A549 (cell line): ENCODE results near the gene AWAT2. TPM values are rescaled to one million over a fixed set of nuclear protein-coding genes. Genes with fewer than 3 reads are reported as not detected.

Source experiments
- ATAC-seq, 2 experiments: fragments of 200-7000 bp in 1 of 2; fragments of >200 bp in 1 of 2; cut with Nextera tagmentation in 1 of 2; cut with Tn5 transposase in 1 of 2; 3 replicates each; pipeline versions ENCODE4 v1.8.0 to v1.9.1; 2018 to 2020; ENCODE audit warnings: mild to moderate bottlenecking in 1 of 2, moderate library complexity in 1 of 2
- CTCF ChIA-PET: fragments of 300-600 bp; sonication (Branson Sonifier 250); formaldehyde crosslinking; extraction: SDS; loops from one replicate; lab custom pipeline; 2021; ENCODE audit warnings: antibody characterized with exemption, inconsistent platforms; lab: Yijun Ruan, JAX
- POLR2A ChIA-PET: fragments of 350-600 bp; formaldehyde crosslinking; extraction: SDS; loops from one replicate; lab custom pipeline; 2021; ENCODE audit warnings: antibody characterized with exemption, inconsistent platforms; lab: Yijun Ruan, JAX
- DNase-seq, 2 experiments: peaks; one replicate each; pipeline versions ENCODE4 v3.0.0 to v3.0.0-alpha.2; 2011 to 2016; ENCODE audit warnings: low read depth in 1 of 2, low spot score in 1 of 2
- FAIRE-seq: peaks from 2 replicates; lab custom pipeline; 2011; peaks lifted over from hg19 to GRCh38; lab: Jason Lieb, UNC
- H3K27ac ChIP-seq, 2 experiments: fragments of >200 bp; sonication (Bioruptor Twin); formaldehyde crosslinking; 3 replicates each; pipeline ENCODE4 v1.5.1; 2016 to 2017
- H3K4me1 ChIP-seq: fragments of >200 bp; sonication (Bioruptor Twin); formaldehyde crosslinking; 3 replicates; pipeline ENCODE4 v1.6.1; 2016
- H3K4me2 ChIP-seq: fragments of >200 bp; sonication (Bioruptor Twin); formaldehyde crosslinking; 3 replicates; pipeline ENCODE4 v1.6.1; 2016
- H3K4me3 ChIP-seq: fragments of >200 bp; sonication (Bioruptor Twin); formaldehyde crosslinking; 3 replicates; pipeline ENCODE4 v1.5.1; 2016
- H3K9me3 ChIP-seq: fragments of >200 bp; sonication (Bioruptor Twin); formaldehyde crosslinking; 3 replicates; pipeline ENCODE4 v1.6.1; 2016
- CEBPB ChIP-seq, 2 experiments: fragments of >200 bp in 1 of 2; sonication (Bioruptor Twin) in 1 of 2; formaldehyde crosslinking in 1 of 2; IDR thresholded peaks; 2 replicates each; pipeline ENCODE4 v1.6.1; 2012 to 2016
- CHD2 ChIP-seq: fragments of 150-350 bp; IDR thresholded peaks from 2 replicates; pipeline ENCODE4 v1.6.1; 2014; ENCODE audit warnings: low read length; ENCODE audit not compliant: partially characterized antibody
- EHF ChIP-seq: fragments of 250-450 bp; sonication (Bioruptor Pico); IDR thresholded peaks from 2 replicates; pipeline ENCODE4 v1.5.0; 2020; ENCODE audit warnings: mild to moderate bottlenecking
- FOSL2 ChIP-seq, 2 experiments: fragments of 450-650 bp in 1 of 2; fragments of >200 bp in 1 of 2; sonication (Bioruptor Twin) in 1 of 2; formaldehyde crosslinking; IDR thresholded peaks; 2 replicates each; pipeline versions ENCODE4 v1.5.0 to v1.6.1; 2016 to 2020; ENCODE audit warnings: mild to moderate bottlenecking in 1 of 2, moderate library complexity in 1 of 2
- FOXS1 ChIP-seq: fragments of 250-450 bp; sonication (Bioruptor Pico); IDR thresholded peaks from 2 replicates; pipeline ENCODE4 v1.5.0; 2020; ENCODE audit warnings: mild to moderate bottlenecking, moderate library complexity
- GATA3 ChIP-seq: IDR thresholded peaks from 2 replicates; pipeline ENCODE4 v1.6.1; 2012; ENCODE audit warnings: borderline replicate concordance
- HES2 ChIP-seq: fragments of >200 bp; sonication (Bioruptor Twin); formaldehyde crosslinking; IDR thresholded peaks from 2 replicates; pipeline ENCODE4 v1.6.1; 2016
- HEYL ChIP-seq: fragments of 250-450 bp; sonication (Bioruptor Pico); IDR thresholded peaks from 2 replicates; pipeline ENCODE4 v1.8.0; 2021; ENCODE audit warnings: mild to moderate bottlenecking, moderate library complexity
- HOXB5 ChIP-seq: fragments of 250-450 bp; sonication (Bioruptor Pico); IDR thresholded peaks from 2 replicates; pipeline ENCODE4 v1.5.0; 2020; ENCODE audit warnings: mild to moderate bottlenecking, moderate library complexity
- JUN ChIP-seq, 2 experiments: fragments of >200 bp; sonication (Bioruptor Twin); formaldehyde crosslinking; IDR thresholded peaks; 2 replicates in 1 of 2; 3 replicates in 1 of 2; pipeline ENCODE4 v1.6.1; 2016 to 2017
- JUNB ChIP-seq: fragments of >200 bp; sonication (Bioruptor Twin); formaldehyde crosslinking; IDR thresholded peaks from 2 replicates; pipeline ENCODE4 v1.6.1; 2016
- KDM1A ChIP-seq: fragments of 200-600 bp; sonication (generic); IDR thresholded peaks from 2 replicates; pipeline ENCODE4 v1.6.1; 2016; ENCODE audit warnings: low read depth, mild to moderate bottlenecking
- MAFK ChIP-seq: fragments of 450-650 bp; IDR thresholded peaks from 2 replicates; pipeline ENCODE4 v1.6.1; 2014; ENCODE audit not compliant: partially characterized antibody
- NFE2L2 ChIP-seq: fragments of 150-350 bp; conservative IDR thresholded peaks from 2 replicates; pipeline ENCODE4 v1.6.1; 2014; ENCODE audit warnings: low read length
- PHF8 ChIP-seq: fragments of 200-600 bp; sonication (generic); IDR thresholded peaks from 2 replicates; pipeline ENCODE4 v1.6.1; 2016; ENCODE audit warnings: low read depth, mild to moderate bottlenecking, antibody characterized with exemption, moderate library complexity, borderline replicate concordance
- RARB ChIP-seq: fragments of 250-450 bp; sonication (Bioruptor Pico); IDR thresholded peaks from 2 replicates; pipeline ENCODE4 v1.8.0; 2021; ENCODE audit warnings: mild to moderate bottlenecking, moderate library complexity
- ZFP36 ChIP-seq: fragments of 450-650 bp; IDR thresholded peaks from 2 replicates; pipeline ENCODE4 v1.6.1; 2014; ENCODE audit warnings: borderline replicate concordance; ENCODE audit not compliant: partially characterized antibody
- ZNF302 ChIP-seq: fragments of 250-450 bp; sonication (Bioruptor Pico); IDR thresholded peaks from 2 replicates; pipeline ENCODE4 v1.9.0; 2021; ENCODE audit warnings: inconsistent platforms, mild to moderate bottlenecking, moderate library complexity
- WGBS: methylation state at CpG from one replicate; pipeline ENCODE4 v1.1.6; 2017; ENCODE audit errors: missing lambda C conversion rate; 5-methylcytosine and 5-hydroxymethylcytosine counted together
- polyA plus RNA-seq, 4 experiments: library from polyadenylated mRNA; depleted of rRNA in 3 of 4; stranded (reverse); fragments of >200 nt; fragmentation: RNase III in 1 of 4; extraction: RNeasy Plus Mini Kit Qiagen cat#74134 plus additional on column Dnase treatment in 1 of 4; gene quantifications; 2 replicates in 3 of 4; 3 replicates in 1 of 4; pipeline ENCODE4 v1.2.3, GENCODE V29; 2011 to 2017
- TF ChIP-seq, protein P1 (sequence below): fragments of >200 bp; sonication (Bioruptor Twin); formaldehyde crosslinking; IDR thresholded peaks from 3 replicates; pipeline ENCODE4 v1.6.1; 2016
- TF ChIP-seq, protein P2 (sequence below): fragments of 250-450 bp; sonication (Bioruptor Pico); IDR thresholded peaks from 2 replicates; pipeline ENCODE4 v1.5.0; 2021; ENCODE audit warnings: mild to moderate bottlenecking, moderate library complexity, borderline replicate concordance
- TF ChIP-seq, protein P3 (sequence below): fragments of 200-600 bp; sonication (generic); IDR thresholded peaks from 2 replicates; pipeline ENCODE4 v1.6.1; 2016; ENCODE audit warnings: antibody characterized with exemption, mild to moderate bottlenecking, moderate library complexity
- TF ChIP-seq, protein P4 (sequence below): IDR thresholded peaks from 2 replicates; pipeline ENCODE4 v1.6.1; 2012; ENCODE audit warnings: low read depth, borderline replicate concordance

AWAT2 gene
- polyA plus RNA-seq, 2 of the 4 experiments (the other 2 are of a cell fraction) = not detected

- TF ChIP-seq ZNF302 (CRISPR knock-in tag) (no peak), HEYL (no peak)
These were observed 332 bp downstream of the AWAT2 start (continued) for GRCh38 chrX:70049406-70049805.

- ChIA-PET POLR2A (no interaction called here), CTCF (no interaction called here)
- H3K4me2 ChIP-seq = no peak overlapping the region
- no peak overlapping the region; a peak in 1 of 6 replicates for H3K27ac ChIP-seq
- H3K4me3 ChIP-seq = no peak overlapping the region
- no peaks in the 10 kb centered on the region for H3K9me3 ChIP-seq
- DNase-seq (no peak), ATAC-seq (no peak), FAIRE-seq (no peak)
- H3K4me1 ChIP-seq = peaks cover 7% of the 10 kb centered on the region; the same call in 1 of the 3 replicates
- TF ChIP-seq, protein P1, sequence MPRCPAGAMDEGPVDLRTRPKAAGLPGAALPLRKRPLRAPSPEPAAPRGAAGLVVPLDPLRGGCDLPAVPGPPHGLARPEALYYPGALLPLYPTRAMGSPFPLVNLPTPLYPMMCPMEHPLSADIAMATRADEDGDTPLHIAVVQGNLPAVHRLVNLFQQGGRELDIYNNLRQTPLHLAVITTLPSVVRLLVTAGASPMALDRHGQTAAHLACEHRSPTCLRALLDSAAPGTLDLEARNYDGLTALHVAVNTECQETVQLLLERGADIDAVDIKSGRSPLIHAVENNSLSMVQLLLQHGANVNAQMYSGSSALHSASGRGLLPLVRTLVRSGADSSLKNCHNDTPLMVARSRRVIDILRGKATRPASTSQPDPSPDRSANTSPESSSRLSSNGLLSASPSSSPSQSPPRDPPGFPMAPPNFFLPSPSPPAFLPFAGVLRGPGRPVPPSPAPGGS = no peak
- TF ChIP-seq, protein P2, sequence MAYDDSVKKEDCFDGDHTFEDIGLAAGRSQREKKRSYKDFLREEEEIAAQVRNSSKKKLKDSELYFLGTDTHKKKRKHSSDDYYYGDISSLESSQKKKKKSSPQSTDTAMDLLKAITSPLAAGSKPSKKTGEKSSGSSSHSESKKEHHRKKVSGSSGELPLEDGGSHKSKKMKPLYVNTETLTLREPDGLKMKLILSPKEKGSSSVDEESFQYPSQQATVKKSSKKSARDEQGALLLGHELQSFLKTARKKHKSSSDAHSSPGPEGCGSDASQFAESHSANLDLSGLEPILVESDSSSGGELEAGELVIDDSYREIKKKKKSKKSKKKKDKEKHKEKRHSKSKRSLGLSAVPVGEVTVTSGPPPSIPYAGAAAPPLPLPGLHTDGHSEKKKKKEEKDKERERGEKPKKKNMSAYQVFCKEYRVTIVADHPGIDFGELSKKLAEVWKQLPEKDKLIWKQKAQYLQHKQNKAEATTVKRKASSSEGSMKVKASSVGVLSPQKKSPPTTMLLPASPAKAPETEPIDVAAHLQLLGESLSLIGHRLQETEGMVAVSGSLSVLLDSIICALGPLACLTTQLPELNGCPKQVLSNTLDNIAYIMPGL (CRISPR knock-in tag) = no peak
- no peak for TF ChIP-seq FOSL2 (IDR thresholded peaks at IDR 0.05)
- 0 out of 2 replicates have a peak, but pooled peaks have one; percentile 11 for TF ChIP-seq FOSL2 (CRISPR knock-in tag; IDR thresholded peaks at IDR 0.05)
- peak; percentile 90 for TF ChIP-seq MAFK
- no peak for TF ChIP-seq NFE2L2
- no peak for TF ChIP-seq CHD2
These were observed 2.8 kb downstream of the AWAT2 start for GRCh38 chrX:70046978-70047377.

DNA sequence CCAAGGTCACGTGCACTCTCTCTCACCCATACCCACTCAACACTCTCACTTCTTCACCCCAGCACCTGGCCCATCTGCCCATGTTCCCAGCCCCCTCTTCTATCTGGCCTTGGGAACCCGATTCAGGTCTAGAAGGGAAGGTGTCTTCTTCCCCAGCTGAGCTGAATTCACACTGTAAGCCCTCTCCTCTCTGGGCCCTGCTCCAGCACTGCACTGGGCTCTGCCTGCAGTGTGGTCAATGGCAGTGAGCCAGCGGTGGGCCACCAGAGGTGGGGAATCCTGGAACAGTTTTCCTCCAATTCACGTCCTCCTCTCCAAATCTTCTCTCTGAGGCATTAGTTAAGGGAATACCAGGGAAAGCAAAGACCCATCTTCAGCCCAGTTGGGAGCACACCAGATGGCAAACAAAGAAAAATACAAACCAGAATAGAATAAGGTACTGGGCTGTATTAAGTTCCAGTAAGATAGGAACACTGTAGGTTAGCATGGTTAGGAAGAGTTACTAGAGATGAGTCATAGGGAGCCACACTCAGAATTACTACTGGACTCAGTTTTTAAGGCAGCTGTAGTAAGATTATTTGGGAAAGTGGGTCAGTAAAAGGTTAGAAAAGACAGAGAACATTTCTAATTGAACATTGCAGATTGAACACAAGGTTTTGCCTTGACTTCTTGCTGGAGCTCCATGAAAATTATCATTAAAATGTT is 5.0 kb downstream of the AWAT2 start:
- 68% methylated on average over 4 of the region's 4 CpGs for WGBS
- DNase-seq (no peak), ATAC-seq (no peak), FAIRE-seq (peak; percentile 32)
- ChIA-PET POLR2A (no interaction called here), CTCF (interaction anchor here (0.6 to 1.5 kb wide), 2 partner anchors 22 to 53 kb away, joined by 3 read pairs; no protein-coding TSS in a partner anchor)
- H3K4me2 ChIP-seq = no peak overlapping the region
- no peak overlapping the region for H3K4me3 ChIP-seq
- TF ChIP-seq CEBPB (IDR thresholded peaks at IDR 0.05) = no peak
- TF ChIP-seq KDM1A = no peak
- peaks cover 7% of the 10 kb centered on the region; the same call in 1 of the 3 replicates for H3K4me1 ChIP-seq
- no peaks in the 10 kb centered on the region for H3K9me3 ChIP-seq
- no peak overlapping the region for H3K27ac ChIP-seq

- Histone ChIP-seq H3K4me3 (no peak overlapping the region), H3K27ac (no peak overlapping the region), H3K4me1 (peaks cover 7% of the 10 kb centered on the region; the same call in 1 of the 3 replicates), H3K4me2 (no peak overlapping the region), H3K9me3 (no peaks in the 10 kb centered on the region)
- FAIRE-seq (no peak), DNase-seq (no peak), ATAC-seq (no peak)
- 80% methylated on average over 5 of the region's 9 CpGs for WGBS
- CTCF ChIA-PET = interaction anchor here (6.4 kb wide), 1 partner anchor 12 kb away, joined by 49 read pairs; no protein-coding TSS in a partner anchor
- POLR2A ChIA-PET = no interaction called here
- no peak for TF ChIP-seq ZFP36
- TF ChIP-seq, protein P3, sequence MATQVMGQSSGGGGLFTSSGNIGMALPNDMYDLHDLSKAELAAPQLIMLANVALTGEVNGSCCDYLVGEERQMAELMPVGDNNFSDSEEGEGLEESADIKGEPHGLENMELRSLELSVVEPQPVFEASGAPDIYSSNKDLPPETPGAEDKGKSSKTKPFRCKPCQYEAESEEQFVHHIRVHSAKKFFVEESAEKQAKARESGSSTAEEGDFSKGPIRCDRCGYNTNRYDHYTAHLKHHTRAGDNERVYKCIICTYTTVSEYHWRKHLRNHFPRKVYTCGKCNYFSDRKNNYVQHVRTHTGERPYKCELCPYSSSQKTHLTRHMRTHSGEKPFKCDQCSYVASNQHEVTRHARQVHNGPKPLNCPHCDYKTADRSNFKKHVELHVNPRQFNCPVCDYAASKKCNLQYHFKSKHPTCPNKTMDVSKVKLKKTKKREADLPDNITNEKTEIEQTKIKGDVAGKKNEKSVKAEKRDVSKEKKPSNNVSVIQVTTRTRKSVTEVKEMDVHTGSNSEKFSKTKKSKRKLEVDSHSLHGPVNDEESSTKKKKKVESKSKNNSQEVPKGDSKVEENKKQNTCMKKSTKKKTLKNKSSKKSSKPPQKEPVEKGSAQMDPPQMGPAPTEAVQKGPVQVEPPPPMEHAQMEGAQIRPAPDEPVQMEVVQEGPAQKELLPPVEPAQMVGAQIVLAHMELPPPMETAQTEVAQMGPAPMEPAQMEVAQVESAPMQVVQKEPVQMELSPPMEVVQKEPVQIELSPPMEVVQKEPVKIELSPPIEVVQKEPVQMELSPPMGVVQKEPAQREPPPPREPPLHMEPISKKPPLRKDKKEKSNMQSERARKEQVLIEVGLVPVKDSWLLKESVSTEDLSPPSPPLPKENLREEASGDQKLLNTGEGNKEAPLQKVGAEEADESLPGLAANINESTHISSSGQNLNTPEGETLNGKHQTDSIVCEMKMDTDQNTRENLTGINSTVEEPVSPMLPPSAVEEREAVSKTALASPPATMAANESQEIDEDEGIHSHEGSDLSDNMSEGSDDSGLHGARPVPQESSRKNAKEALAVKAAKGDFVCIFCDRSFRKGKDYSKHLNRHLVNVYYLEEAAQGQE = no peak
- TF ChIP-seq CEBPB (IDR thresholded peaks at IDR 0.05) = no peak
- no peak for TF ChIP-seq GATA3
- no peak for TF ChIP-seq FOSL2 (IDR thresholded peaks at IDR 0.05)
- TF ChIP-seq FOSL2 (CRISPR knock-in tag; IDR thresholded peaks at IDR 0.05) = no peak
- TF ChIP-seq HOXB5 (CRISPR knock-in tag) = no peak
- no peak for TF ChIP-seq EHF (CRISPR knock-in tag)
- no peak for TF ChIP-seq RARB (CRISPR knock-in tag)
- TF ChIP-seq PHF8 = no peak
- no peak for TF ChIP-seq HES2
- TF ChIP-seq, protein P4, sequence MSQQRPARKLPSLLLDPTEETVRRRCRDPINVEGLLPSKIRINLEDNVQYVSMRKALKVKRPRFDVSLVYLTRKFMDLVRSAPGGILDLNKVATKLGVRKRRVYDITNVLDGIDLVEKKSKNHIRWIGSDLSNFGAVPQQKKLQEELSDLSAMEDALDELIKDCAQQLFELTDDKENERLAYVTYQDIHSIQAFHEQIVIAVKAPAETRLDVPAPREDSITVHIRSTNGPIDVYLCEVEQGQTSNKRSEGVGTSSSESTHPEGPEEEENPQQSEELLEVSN = no peak
- no peak for TF ChIP-seq FOXS1
- no peak for TF ChIP-seq JUN (IDR thresholded peaks at IDR 0.05)
- TF ChIP-seq NFE2L2 = no peak
- no peak for TF ChIP-seq JUNB
These were observed 6.1 kb downstream of the AWAT2 start for GRCh38 chrX:70043685-70044084.
